HEK293 (cell line): ENCODE measurements around the gene ALG8.
"Not testable (repeated sequence)": the region's sequence is repeated elsewhere in the genome, so short reads cannot be mapped to it uniquely, and the experiment has no call there.

ENCODE experiments used
- CTCF ChIA-PET: fragments of 350-600 bp; formaldehyde crosslinking; extraction: SDS; loops from one replicate; lab custom pipeline; 2021; ENCODE audit warnings: antibody characterized with exemption; lab: Yijun Ruan, JAX
- POLR2A ChIA-PET: fragments of 300-600 bp; formaldehyde crosslinking; extraction: SDS; loops from one replicate; lab custom pipeline; 2020; ENCODE audit warnings: antibody characterized with exemption, inconsistent platforms; lab: Yijun Ruan, JAX
- H3K27ac ChIP-seq: fragments of 200-500 bp; sonication (Bioruptor generic); 2 replicates; pipeline ENCODE4 v1.5.1; 2014; ENCODE audit warnings: low read depth, low read length, control low read depth, inconsistent platforms; ENCODE audit errors: extremely low read depth
- H3K36me3 ChIP-seq, 2 experiments: fragments of 200-500 bp in 1 of 2; sonication (Bioruptor generic) in 1 of 2; 1 replicate in 1 of 2; 2 replicates in 1 of 2; pipeline ENCODE4 v1.5.1; 2014 to 2017; ENCODE audit warnings: inconsistent platforms in 2 of 2, low read length in 2 of 2; ENCODE audit not compliant: control insufficient read depth in 2 of 2, insufficient read depth in 1 of 2
- H3K4me1 ChIP-seq: fragments of 200-500 bp; sonication (Bioruptor generic); 2 replicates; pipeline ENCODE4 v1.5.1; 2014; ENCODE audit warnings: mild to moderate bottlenecking, low read length, inconsistent platforms; ENCODE audit not compliant: control insufficient read depth, insufficient read depth
- H3K4me3 ChIP-seq: 2 replicates; pipeline ENCODE4 v1.5.1; 2011; ENCODE audit warnings: low read depth, mild to moderate bottlenecking, control low read depth, low read length, moderate library complexity
- H3K9me3 ChIP-seq: fragments of 200-500 bp; sonication (Bioruptor generic); 2 replicates; pipeline ENCODE4 v1.5.1; 2014; ENCODE audit warnings: low read depth, low read length, inconsistent platforms; ENCODE audit not compliant: control insufficient read depth, insufficient read depth
- EGR2 ChIP-seq: fragments of 450-650 bp; formaldehyde crosslinking; IDR thresholded peaks from 2 replicates; pipeline ENCODE4 v1.5.1; 2016; ENCODE audit warnings: low read depth, missing biosample characterization, missing genetic modification characterization
- GLIS1 ChIP-seq: fragments of 450-650 bp; formaldehyde crosslinking; IDR thresholded peaks from 2 replicates; pipeline ENCODE4 v1.5.1; 2016; ENCODE audit warnings: missing biosample characterization, missing genetic modification characterization
- MYNN ChIP-seq: fragments of 450-650 bp; formaldehyde crosslinking; IDR thresholded peaks from 2 replicates; pipeline ENCODE4 v1.5.1; 2016; ENCODE audit warnings: missing biosample characterization, missing genetic modification characterization, borderline replicate concordance
- ZBTB20 ChIP-seq: fragments of 450-650 bp; formaldehyde crosslinking; IDR thresholded peaks from 2 replicates; pipeline ENCODE4 v1.5.1; 2016; ENCODE audit warnings: missing biosample characterization, missing genetic modification characterization
- ZBTB21 ChIP-seq: fragments of 450-650 bp; formaldehyde crosslinking; IDR thresholded peaks from 2 replicates; pipeline ENCODE4 v1.5.1; 2017; ENCODE audit warnings: missing biosample characterization, missing genetic modification characterization
- ZFHX2 ChIP-seq: fragments of 450-650 bp; formaldehyde crosslinking; conservative IDR thresholded peaks from 2 replicates; pipeline ENCODE4 v1.5.1; 2016; ENCODE audit warnings: missing biosample characterization, missing genetic modification characterization
- ZNF112 ChIP-seq: fragments of 450-650 bp; formaldehyde crosslinking; IDR thresholded peaks from 2 replicates; pipeline ENCODE4 v1.5.0; 2017; ENCODE audit warnings: missing biosample characterization, missing genetic modification characterization
- ZNF138 ChIP-seq: fragments of 450-650 bp; formaldehyde crosslinking; IDR thresholded peaks from 2 replicates; pipeline ENCODE4 v1.5.1; 2016; ENCODE audit warnings: missing biosample characterization, missing genetic modification characterization, borderline replicate concordance
- ZNF16 ChIP-seq: fragments of 450-650 bp; formaldehyde crosslinking; IDR thresholded peaks from 2 replicates; pipeline ENCODE4 v1.5.1; 2016; ENCODE audit warnings: low read depth, missing biosample characterization, missing genetic modification characterization
- ZNF19 ChIP-seq: fragments of 450-650 bp; formaldehyde crosslinking; IDR thresholded peaks from 2 replicates; pipeline ENCODE4; 2016; ENCODE audit warnings: missing biosample characterization, missing genetic modification characterization, low read depth
- ZNF211 ChIP-seq: fragments of 450-650 bp; formaldehyde crosslinking; IDR thresholded peaks from 2 replicates; pipeline ENCODE4 v1.5.1; 2016; ENCODE audit warnings: low read depth, missing biosample characterization, missing genetic modification characterization
- ZNF248 ChIP-seq: fragments of 450-650 bp; formaldehyde crosslinking; IDR thresholded peaks from 2 replicates; pipeline ENCODE4 v1.5.1; 2017; ENCODE audit warnings: missing biosample characterization, missing genetic modification characterization
- ZNF274 ChIP-seq, 2 experiments: fragments of 200-500 bp in 1 of 2; fragments of 450-650 bp in 1 of 2; sonication (Bioruptor generic) in 1 of 2; formaldehyde crosslinking in 1 of 2; IDR thresholded peaks; 2 replicates each; pipeline versions ENCODE4 v1.5.1 to v1.6.1; 2014 to 2016; ENCODE audit warnings: borderline replicate concordance in 1 of 2, inconsistent platforms in 1 of 2, low read length in 1 of 2, missing biosample characterization in 1 of 2, missing genetic modification characterization in 1 of 2
- ZNF324 ChIP-seq: fragments of 450-650 bp; formaldehyde crosslinking; IDR thresholded peaks from 2 replicates; pipeline ENCODE4 v1.5.1; 2016; ENCODE audit warnings: missing biosample characterization, missing genetic modification characterization
- ZNF404 ChIP-seq: fragments of 450-650 bp; formaldehyde crosslinking; IDR thresholded peaks from 2 replicates; pipeline ENCODE4 v1.5.1; 2017; ENCODE audit warnings: missing biosample characterization, missing genetic modification characterization
- ZNF549 ChIP-seq: fragments of 450-650 bp; IDR thresholded peaks from 2 replicates; pipeline ENCODE4 v1.5.1; 2018; ENCODE audit warnings: missing biosample characterization, missing genetic modification characterization, mild to moderate bottlenecking, inconsistent platforms, moderate library complexity
- ZNF677 ChIP-seq: fragments of 450-650 bp; IDR thresholded peaks from 2 replicates; pipeline ENCODE4 v1.5.0; 2018; ENCODE audit warnings: missing biosample characterization, mild to moderate bottlenecking, missing genetic modification characterization, moderate library complexity
- TF ChIP-seq, protein P1 (sequence below): fragments of 450-650 bp; formaldehyde crosslinking; conservative IDR thresholded peaks from 2 replicates; pipeline ENCODE4 v1.5.1; 2016; ENCODE audit warnings: low read depth, missing biosample characterization, missing genetic modification characterization
- TF ChIP-seq, protein P2 (sequence below): fragments of 450-650 bp; formaldehyde crosslinking; conservative IDR thresholded peaks from 2 replicates; pipeline ENCODE4 v1.5.1; 2016; ENCODE audit warnings: low read depth, missing biosample characterization, missing genetic modification characterization
- TF ChIP-seq, protein P3 (sequence below): fragments of 450-650 bp; formaldehyde crosslinking; IDR thresholded peaks from 2 replicates; pipeline ENCODE4 v1.5.1; 2016; ENCODE audit warnings: missing biosample characterization, missing genetic modification characterization
- TF ChIP-seq, protein P4 (sequence below): fragments of 450-650 bp; formaldehyde crosslinking; IDR thresholded peaks from 2 replicates; pipeline ENCODE4; 2016; ENCODE audit warnings: missing biosample characterization, missing genetic modification characterization

ALG8 gene

DNA sequence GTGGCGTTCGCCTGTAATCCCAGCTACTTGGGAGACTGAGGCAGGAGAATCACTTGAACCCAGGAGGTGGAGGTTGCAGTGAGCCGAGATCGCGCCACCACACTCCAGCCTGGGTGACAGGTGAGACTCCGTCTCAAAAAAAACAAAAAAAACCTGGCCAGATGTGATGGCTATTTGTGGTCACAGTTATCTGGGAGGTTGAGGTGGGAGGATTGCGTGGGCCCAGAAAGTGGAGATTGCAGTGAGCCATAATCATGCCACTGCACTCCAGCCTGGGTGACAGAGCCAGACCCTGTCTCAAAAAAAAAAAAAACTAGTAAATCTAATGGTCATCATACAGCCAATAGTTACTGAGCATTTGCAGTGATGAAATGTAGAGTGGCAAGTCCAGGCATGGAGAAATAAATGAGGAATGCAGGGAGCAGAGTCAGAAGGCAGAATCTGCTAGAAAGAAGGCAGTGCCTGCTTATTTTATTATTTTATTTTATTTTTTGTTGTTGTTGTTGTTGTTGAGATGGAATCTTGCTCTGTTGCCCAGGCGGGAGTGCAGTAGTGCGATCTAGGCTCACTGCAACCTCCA is 79.6 kb downstream of the ALG8 start:
- H3K4me1 ChIP-seq, POLR2A ChIA-PET, H3K36me3 ChIP-seq, H3K4me3 ChIP-seq, CTCF ChIA-PET, H3K9me3 ChIP-seq, H3K27ac ChIP-seq: not testable (repeated sequence)
- TF ChIP-seq EGR2 (tag by site-specific recombination) (peak; percentile 83), ZFHX2 (peak; percentile 82)

DNA sequence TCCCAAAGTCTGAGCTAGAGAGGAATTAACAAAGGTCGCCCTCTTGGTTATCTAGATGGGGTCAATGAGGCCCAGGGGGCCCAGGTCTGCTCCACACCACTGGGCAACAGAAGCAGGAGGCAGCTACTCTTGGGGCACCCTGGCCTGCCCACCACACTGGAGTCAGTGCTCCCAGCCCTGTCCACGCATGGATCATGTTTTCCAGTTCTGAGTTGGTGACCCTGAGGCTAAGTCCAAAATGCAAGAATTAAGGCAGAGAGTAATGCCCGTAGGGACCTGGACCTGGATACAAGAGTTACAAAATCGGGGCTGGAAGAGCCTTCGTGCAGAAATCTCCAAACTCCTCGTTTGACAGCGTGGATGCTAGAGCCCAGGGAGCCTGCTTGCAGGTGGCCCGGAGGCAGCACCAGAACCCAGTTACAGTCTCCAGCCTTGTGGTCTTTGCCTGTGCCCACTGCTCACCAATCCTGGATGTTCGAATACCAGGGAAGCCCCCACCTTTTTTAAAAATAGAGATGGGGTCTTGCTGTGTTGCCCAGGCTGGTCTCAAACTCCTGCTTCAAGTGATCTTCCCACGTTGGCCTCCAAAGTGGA is 81.9 kb downstream of the ALG8 start:
- CTCF ChIA-PET: interaction anchor here (0.7 kb wide), 1 partner anchor 121 kb away, joined by 3 read pairs; no protein-coding TSS in a partner anchor
- no peaks in the 10 kb centered on the region for H3K4me1 ChIP-seq
- POLR2A ChIA-PET: no interaction called here
- H3K4me3 ChIP-seq: no peak overlapping the region
- no peak for TF ChIP-seq ZNF274 (IDR thresholded peaks at IDR 0.05; ENCODE audit: low read length)
- TF ChIP-seq ZNF274 (tag by site-specific recombination; IDR thresholded peaks at IDR 0.05; ENCODE audit: borderline replicate concordance): no peak
- no peak for TF ChIP-seq ZNF211 (tag by site-specific recombination)
- TF ChIP-seq ZNF16: no peak
- no peak for TF ChIP-seq ZBTB20 (tag by site-specific recombination)
- TF ChIP-seq, protein P1, sequence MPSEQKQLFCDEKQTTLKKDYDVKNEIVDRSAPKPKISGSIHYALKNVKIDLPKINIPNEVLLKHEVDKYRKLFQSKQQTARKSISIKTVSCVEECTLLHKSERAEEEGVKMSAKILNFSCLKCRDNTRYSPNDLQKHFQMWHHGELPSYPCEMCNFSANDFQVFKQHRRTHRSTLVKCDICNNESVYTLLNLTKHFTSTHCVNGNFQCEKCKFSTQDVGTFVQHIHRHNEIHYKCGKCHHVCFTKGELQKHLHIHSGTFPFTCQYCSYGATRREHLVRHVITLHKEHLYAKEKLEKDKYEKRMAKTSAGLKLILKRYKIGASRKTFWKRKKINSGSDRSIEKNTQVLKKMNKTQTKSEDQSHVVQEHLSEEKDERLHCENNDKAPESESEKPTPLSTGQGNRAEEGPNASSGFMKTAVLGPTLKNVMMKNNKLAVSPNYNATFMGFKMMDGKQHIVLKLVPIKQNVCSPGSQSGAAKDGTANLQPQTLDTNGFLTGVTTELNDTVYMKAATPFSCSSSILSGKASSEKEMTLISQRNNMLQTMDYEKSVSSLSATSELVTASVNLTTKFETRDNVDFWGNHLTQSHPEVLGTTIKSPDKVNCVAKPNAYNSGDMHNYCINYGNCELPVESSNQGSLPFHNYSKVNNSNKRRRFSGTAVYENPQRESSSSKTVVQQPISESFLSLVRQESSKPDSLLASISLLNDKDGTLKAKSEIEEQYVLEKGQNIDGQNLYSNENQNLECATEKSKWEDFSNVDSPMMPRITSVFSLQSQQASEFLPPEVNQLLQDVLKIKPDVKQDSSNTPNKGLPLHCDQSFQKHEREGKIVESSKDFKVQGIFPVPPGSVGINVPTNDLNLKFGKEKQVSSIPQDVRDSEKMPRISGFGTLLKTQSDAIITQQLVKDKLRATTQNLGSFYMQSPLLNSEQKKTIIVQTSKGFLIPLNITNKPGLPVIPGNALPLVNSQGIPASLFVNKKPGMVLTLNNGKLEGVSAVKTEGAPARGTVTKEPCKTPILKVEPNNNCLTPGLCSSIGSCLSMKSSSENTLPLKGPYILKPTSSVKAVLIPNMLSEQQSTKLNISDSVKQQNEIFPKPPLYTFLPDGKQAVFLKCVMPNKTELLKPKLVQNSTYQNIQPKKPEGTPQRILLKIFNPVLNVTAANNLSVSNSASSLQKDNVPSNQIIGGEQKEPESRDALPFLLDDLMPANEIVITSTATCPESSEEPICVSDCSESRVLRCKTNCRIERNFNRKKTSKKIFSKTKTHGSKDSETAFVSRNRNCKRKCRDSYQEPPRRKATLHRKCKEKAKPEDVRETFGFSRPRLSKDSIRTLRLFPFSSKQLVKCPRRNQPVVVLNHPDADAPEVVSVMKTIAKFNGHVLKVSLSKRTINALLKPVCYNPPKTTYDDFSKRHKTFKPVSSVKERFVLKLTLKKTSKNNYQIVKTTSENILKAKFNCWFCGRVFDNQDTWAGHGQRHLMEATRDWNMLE: no peak
- TF ChIP-seq, protein P2, sequence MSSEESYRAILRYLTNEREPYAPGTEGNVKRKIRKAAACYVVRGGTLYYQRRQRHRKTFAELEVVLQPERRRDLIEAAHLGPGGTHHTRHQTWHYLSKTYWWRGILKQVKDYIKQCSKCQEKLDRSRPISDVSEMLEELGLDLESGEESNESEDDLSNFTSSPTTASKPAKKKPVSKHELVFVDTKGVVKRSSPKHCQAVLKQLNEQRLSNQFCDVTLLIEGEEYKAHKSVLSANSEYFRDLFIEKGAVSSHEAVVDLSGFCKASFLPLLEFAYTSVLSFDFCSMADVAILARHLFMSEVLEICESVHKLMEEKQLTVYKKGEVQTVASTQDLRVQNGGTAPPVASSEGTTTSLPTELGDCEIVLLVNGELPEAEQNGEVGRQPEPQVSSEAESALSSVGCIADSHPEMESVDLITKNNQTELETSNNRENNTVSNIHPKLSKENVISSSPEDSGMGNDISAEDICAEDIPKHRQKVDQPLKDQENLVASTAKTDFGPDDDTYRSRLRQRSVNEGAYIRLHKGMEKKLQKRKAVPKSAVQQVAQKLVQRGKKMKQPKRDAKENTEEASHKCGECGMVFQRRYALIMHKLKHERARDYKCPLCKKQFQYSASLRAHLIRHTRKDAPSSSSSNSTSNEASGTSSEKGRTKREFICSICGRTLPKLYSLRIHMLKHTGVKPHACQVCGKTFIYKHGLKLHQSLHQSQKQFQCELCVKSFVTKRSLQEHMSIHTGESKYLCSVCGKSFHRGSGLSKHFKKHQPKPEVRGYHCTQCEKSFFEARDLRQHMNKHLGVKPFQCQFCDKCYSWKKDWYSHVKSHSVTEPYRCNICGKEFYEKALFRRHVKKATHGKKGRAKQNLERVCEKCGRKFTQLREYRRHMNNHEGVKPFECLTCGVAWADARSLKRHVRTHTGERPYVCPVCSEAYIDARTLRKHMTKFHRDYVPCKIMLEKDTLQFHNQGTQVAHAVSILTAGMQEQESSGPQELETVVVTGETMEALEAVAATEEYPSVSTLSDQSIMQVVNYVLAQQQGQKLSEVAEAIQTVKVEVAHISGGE (tag by site-specific recombination): no peak
- TF ChIP-seq ZFHX2: no peak
- no peak for TF ChIP-seq ZNF248 (tag by site-specific recombination)
- TF ChIP-seq MYNN (tag by site-specific recombination): no peak
- TF ChIP-seq ZNF19 (tag by site-specific recombination): no peak
- no peak for TF ChIP-seq ZNF404 (tag by site-specific recombination)
- TF ChIP-seq ZBTB21 (tag by site-specific recombination): no peak
- TF ChIP-seq, protein P3, sequence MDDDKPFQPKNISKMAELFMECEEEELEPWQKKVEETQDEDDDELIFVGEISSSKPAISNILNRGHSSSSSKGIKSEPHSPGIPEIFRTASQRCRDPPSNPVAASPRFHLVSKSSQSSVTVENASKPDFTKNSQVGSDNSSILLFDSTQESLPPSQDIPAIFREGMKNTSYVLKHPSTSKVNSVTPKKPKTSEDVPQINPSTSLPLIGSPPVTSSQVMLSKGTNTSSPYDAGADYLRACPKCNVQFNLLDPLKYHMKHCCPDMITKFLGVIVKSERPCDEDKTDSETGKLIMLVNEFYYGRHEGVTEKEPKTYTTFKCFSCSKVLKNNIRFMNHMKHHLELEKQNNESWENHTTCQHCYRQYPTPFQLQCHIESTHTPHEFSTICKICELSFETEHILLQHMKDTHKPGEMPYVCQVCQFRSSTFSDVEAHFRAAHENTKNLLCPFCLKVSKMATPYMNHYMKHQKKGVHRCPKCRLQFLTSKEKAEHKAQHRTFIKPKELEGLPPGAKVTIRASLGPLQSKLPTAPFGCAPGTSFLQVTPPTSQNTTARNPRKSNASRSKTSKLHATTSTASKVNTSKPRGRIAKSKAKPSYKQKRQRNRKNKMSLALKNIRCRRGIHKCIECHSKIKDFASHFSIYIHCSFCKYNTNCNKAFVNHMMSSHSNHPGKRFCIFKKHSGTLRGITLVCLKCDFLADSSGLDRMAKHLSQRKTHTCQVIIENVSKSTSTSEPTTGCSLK (tag by site-specific recombination): no peak
- no peak for TF ChIP-seq ZNF677
- no peak for TF ChIP-seq ZNF112
- no peak for TF ChIP-seq ZNF549 (tag by site-specific recombination)
- TF ChIP-seq GLIS1 (tag by site-specific recombination): no peak
- TF ChIP-seq, protein P4, sequence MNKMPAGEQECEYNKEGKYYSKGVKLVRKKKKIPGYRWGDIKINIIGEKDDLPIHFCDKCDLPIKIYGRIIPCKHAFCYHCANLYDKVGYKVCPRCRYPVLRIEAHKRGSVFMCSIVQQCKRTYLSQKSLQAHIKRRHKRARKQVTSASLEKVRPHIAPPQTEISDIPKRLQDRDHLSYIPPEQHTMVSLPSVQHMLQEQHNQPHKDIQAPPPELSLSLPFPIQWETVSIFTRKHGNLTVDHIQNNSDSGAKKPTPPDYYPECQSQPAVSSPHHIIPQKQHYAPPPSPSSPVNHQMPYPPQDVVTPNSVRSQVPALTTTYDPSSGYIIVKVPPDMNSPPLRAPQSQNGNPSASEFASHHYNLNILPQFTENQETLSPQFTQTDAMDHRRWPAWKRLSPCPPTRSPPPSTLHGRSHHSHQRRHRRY (tag by site-specific recombination): no peak
- TF ChIP-seq ZNF324 (tag by site-specific recombination): no peak
- no peak for TF ChIP-seq ZNF138 (tag by site-specific recombination)
- TF ChIP-seq, all 188 proteins: peak for 0
- no peaks in the 10 kb centered on the region for H3K36me3 ChIP-seq
- H3K9me3 ChIP-seq: no peaks in the 10 kb centered on the region
- H3K27ac ChIP-seq: no peak overlapping the region
